H1 (cell line): Measurements from ENCODE around the gene THAP10. TPM values are rescaled to one million over a fixed set of nuclear protein-coding genes. Genes with fewer than 3 reads are reported as not detected.

ENCODE experiments used
- PHF8 ChIP-seq: fragments of 200-600 bp; sonication (generic); conservative IDR thresholded peaks from 2 replicates; pipeline ENCODE4 v1.7.1; 2012; ENCODE audit warnings: low read depth, mild to moderate bottlenecking, inconsistent platforms, low read length, moderate library complexity
- polyA plus RNA-seq, 7 experiments: library from polyadenylated mRNA; depleted of rRNA in 3 of 7; stranded (reverse) in 5 of 7; unstranded in 2 of 7; fragments of >200 nt in 5 of 7; fragments of 200-250 nt in 2 of 7; gene quantifications; 1 replicate in 5 of 7; 2 replicates in 1 of 7; 4 replicates in 1 of 7; pipeline versions ENCODE4 v1.2.1 to v1.2.3, GENCODE V29; 2011 to 2013; ENCODE audit warnings: missing spikeins in 2 of 7, mixed read lengths in 2 of 7
- total RNA-seq: library from RNA; stranded (reverse); fragmentation: NEBNext Ultra II Directional; extraction: Animal tissue kit (Norgen Biotek cat#: 25700); gene quantifications from 2 replicates; pipeline ENCODE4 v1.2.1, GENCODE V29; 2021
- TF ChIP-seq, protein P1 (sequence below): fragments of 300-600 bp; sonication (generic); IDR thresholded peaks from 2 replicates; pipeline ENCODE4 v1.7.1; 2012; ENCODE audit warnings: low read length, moderate library complexity, mild to moderate bottlenecking, inconsistent platforms; ENCODE audit not compliant: insufficient replicate concordance
- TF ChIP-seq, protein P2 (sequence below): IDR thresholded peaks from 2 replicates; pipeline ENCODE4 v1.6.1; 2012; ENCODE audit warnings: inconsistent platforms

THAP10 gene
- total and polyA plus RNA-seq, 2 of the 8 experiments (the other 6 are each of a cell fraction or from before 2014, with no cell fraction given), result 2.8 to 4.5 TPM

DNA sequence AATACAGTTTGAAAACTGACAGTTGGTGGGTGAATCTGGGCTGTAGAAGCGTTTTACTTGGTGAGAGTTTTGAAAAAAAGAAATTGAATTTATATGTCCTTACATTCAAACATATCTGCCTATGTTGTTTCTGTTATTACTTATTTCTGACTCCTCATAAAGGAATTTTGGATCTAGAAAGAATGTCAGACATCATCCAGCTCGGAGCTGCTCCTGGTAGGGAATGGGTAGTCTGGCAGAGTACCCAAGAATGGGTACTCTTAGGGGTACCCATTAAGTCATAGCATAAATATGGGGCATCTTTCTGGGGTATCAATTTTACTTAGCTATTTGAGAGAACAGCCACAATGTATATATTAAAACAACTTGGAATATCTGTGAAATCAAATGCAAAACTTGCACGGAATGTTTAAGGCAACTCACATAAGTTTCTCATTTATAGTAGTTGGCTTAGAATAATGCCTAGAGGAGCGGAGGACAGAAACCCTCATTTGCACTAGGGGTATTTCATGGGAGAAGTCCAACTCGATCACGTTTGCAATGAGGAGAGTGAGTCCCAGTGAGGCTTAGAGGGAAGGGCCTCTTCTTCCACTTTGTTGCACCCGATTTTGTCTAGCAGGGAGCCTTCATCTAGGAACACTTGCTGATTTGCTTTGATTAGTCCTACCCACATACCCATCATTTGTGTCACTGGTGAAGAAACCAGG, 35.9 kb downstream of the THAP10 start (continued):
- TF ChIP-seq, protein P1, sequence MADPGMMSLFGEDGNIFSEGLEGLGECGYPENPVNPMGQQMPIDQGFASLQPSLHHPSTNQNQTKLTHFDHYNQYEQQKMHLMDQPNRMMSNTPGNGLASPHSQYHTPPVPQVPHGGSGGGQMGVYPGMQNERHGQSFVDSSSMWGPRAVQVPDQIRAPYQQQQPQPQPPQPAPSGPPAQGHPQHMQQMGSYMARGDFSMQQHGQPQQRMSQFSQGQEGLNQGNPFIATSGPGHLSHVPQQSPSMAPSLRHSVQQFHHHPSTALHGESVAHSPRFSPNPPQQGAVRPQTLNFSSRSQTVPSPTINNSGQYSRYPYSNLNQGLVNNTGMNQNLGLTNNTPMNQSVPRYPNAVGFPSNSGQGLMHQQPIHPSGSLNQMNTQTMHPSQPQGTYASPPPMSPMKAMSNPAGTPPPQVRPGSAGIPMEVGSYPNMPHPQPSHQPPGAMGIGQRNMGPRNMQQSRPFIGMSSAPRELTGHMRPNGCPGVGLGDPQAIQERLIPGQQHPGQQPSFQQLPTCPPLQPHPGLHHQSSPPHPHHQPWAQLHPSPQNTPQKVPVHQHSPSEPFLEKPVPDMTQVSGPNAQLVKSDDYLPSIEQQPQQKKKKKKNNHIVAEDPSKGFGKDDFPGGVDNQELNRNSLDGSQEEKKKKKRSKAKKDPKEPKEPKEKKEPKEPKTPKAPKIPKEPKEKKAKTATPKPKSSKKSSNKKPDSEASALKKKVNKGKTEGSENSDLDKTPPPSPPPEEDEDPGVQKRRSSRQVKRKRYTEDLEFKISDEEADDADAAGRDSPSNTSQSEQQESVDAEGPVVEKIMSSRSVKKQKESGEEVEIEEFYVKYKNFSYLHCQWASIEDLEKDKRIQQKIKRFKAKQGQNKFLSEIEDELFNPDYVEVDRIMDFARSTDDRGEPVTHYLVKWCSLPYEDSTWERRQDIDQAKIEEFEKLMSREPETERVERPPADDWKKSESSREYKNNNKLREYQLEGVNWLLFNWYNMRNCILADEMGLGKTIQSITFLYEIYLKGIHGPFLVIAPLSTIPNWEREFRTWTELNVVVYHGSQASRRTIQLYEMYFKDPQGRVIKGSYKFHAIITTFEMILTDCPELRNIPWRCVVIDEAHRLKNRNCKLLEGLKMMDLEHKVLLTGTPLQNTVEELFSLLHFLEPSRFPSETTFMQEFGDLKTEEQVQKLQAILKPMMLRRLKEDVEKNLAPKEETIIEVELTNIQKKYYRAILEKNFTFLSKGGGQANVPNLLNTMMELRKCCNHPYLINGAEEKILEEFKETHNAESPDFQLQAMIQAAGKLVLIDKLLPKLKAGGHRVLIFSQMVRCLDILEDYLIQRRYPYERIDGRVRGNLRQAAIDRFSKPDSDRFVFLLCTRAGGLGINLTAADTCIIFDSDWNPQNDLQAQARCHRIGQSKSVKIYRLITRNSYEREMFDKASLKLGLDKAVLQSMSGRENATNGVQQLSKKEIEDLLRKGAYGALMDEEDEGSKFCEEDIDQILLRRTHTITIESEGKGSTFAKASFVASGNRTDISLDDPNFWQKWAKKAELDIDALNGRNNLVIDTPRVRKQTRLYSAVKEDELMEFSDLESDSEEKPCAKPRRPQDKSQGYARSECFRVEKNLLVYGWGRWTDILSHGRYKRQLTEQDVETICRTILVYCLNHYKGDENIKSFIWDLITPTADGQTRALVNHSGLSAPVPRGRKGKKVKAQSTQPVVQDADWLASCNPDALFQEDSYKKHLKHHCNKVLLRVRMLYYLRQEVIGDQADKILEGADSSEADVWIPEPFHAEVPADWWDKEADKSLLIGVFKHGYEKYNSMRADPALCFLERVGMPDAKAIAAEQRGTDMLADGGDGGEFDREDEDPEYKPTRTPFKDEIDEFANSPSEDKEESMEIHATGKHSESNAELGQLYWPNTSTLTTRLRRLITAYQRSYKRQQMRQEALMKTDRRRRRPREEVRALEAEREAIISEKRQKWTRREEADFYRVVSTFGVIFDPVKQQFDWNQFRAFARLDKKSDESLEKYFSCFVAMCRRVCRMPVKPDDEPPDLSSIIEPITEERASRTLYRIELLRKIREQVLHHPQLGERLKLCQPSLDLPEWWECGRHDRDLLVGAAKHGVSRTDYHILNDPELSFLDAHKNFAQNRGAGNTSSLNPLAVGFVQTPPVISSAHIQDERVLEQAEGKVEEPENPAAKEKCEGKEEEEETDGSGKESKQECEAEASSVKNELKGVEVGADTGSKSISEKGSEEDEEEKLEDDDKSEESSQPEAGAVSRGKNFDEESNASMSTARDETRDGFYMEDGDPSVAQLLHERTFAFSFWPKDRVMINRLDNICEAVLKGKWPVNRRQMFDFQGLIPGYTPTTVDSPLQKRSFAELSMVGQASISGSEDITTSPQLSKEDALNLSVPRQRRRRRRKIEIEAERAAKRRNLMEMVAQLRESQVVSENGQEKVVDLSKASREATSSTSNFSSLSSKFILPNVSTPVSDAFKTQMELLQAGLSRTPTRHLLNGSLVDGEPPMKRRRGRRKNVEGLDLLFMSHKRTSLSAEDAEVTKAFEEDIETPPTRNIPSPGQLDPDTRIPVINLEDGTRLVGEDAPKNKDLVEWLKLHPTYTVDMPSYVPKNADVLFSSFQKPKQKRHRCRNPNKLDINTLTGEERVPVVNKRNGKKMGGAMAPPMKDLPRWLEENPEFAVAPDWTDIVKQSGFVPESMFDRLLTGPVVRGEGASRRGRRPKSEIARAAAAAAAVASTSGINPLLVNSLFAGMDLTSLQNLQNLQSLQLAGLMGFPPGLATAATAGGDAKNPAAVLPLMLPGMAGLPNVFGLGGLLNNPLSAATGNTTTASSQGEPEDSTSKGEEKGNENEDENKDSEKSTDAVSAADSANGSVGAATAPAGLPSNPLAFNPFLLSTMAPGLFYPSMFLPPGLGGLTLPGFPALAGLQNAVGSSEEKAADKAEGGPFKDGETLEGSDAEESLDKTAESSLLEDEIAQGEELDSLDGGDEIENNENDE, result no peak
- TF ChIP-seq PHF8, result no peak
- TF ChIP-seq, protein P2, sequence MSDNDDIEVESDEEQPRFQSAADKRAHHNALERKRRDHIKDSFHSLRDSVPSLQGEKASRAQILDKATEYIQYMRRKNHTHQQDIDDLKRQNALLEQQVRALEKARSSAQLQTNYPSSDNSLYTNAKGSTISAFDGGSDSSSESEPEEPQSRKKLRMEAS, result no peak
- TF ChIP-seq, all 59 proteins: peak for 0
